ENCODE results near the gene PRAMEF8. TPM values are rescaled to one million over a fixed set of nuclear protein-coding genes. Genes with fewer than 3 reads are reported as not detected.
"Not testable (repeated sequence)": the region's sequence is repeated elsewhere in the genome, so short reads cannot be mapped to it uniquely, and the experiment has no call there.

The PRAMEF8 gene
- polyA plus RNA-seq (2012; ENCODE audit: missing spikeins): not detected

DNA sequence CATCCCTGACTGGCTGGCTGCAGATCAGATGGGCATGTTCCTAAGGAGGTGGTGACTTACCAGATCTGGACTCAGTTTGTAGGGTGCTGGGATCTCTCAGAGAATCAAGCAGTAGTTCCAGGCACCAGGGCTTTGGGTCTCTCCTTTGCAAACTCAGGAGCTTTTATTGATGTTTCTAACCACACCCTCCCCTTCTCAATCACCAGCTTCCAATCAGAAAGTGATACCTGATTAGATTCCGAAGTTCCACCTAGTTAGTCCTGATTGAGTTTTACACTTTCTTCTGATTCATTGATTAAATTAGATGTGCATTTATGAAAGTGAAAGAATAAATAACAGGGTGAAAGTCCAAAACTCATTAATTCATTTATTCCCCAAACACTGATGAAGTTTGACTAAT lies at the start of gene PRAMEF8:
Gene PRAMEF8, minus strand, starts transcription at position 101 of the 400 bp plus-strand sequence. CDS start 1,046 bp downstream, outside the sequence.
- DNase-seq (ENCODE audit: insufficient read length); FAIRE-seq: not testable (repeated sequence)

- not testable (repeated sequence) for FAIRE-seq; DNase-seq (ENCODE audit: insufficient read length)
Measured at GRCh38 chr1:13315281-13315680, 30.3 kb upstream of the PRAMEF8 start, which contains the start of gene PRAMEF15. Gene PRAMEF15, plus strand, starts transcription at chr1:13315581. Its CDS starts 2,827 bp downstream, at chr1:13318408.

DNA sequence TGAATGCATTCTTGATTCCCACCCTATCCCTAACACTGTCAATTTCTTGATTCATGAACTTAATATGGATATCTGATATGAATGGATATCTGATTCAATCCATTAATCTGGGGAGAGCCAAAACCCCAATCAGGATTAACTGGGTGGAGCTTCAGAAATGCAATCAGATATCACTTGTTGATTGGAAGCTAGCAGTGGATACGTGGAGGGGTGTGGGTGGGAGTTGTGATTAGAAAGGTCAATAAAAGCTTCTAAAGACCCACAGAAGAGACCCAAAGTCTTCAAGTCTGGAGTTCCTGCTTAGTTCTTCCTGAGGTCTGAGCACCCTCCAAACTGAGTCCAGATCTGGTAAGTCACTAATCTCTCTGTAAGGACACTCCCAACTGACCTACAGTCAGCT lies 18.3 kb upstream of the PRAMEF8 start, which contains the start of gene PRAMEF33:
Gene PRAMEF33, plus strand, starts transcription at position 301 of the 400 bp plus-strand sequence. CDS start 2,416 bp downstream, outside the sequence.
- not testable (repeated sequence) for FAIRE-seq; DNase-seq (ENCODE audit: insufficient read length)

DNA sequence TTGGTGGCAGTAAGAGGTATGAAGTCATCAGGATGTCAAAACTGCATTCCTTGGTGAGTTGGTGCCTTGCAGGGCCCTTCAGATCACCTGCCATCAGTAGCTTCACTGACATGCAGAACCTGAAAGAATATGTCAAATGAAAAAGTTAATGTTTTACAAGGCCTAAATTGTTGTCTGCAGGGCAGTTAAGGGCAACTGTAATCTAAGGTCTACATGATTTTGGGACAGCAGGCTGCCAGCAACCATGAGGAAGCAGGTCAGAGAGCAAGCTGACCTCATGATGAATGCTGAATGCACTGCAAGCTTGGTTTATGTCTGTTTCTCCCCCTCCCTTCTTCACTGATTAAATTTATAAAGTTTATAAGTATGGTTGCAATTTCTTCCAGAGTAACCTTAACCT lies 17.3 kb upstream of the PRAMEF8 start:
- DNase-seq (ENCODE audit: insufficient read length); FAIRE-seq: not testable (repeated sequence)

DNA sequence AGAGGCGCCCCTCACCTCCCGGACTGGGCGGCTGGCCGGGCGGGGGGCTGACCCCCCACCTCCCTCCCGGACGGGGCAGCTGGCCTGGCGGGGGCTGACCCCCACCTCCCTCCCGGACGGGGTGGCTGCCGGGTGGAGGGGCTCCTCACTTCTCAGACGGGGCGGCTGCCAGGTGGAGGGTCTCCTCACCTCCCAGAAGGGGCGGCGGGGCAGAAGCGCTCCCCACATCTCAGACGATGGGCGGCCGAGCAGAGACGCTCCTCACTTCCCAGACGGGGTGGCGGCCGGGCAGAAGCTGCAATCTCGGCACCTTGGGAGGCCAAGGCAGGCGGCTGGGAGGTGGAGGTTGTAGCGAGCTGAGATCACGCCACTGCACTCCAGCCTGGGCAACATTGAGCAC lies 13.8 kb upstream of the PRAMEF8 start:
- DNase-seq (ENCODE audit: insufficient read length); FAIRE-seq: not testable (repeated sequence)

DNA sequence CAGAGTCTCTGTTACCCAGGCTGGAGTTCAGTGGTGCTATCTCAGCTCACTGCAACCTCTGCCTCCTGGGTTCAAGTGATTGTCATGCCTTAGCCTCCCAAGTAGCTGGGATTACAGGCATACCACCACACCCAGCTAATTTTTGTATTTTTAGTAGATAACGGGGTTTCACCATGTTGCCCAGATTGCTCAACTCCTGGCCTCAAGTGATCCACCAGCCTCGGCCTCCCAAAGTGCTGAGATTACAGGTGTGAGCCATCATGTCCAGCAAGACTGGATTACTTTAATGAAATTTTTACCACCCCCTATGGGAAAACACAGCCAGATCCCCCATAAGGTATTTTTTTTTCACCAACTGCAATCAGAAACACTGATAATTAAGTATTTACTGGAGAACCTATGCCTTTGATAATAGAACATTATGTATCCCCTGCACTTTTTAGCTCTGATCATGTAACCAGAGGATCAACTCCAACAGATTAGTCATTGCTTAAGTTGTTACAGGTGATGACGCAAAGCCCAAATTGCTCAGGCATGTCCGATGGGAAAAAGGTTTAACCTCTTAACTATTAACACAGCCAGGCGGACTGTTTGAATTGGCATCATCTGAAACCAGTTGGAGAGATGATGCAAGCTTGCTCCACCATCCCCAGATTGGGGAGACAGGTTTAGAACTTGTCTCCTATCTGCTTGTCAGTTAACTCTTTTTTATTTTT lies 12.4 kb upstream of the PRAMEF8 start:
- DNase-seq (ENCODE audit: insufficient read length); FAIRE-seq: not testable (repeated sequence)

DNA sequence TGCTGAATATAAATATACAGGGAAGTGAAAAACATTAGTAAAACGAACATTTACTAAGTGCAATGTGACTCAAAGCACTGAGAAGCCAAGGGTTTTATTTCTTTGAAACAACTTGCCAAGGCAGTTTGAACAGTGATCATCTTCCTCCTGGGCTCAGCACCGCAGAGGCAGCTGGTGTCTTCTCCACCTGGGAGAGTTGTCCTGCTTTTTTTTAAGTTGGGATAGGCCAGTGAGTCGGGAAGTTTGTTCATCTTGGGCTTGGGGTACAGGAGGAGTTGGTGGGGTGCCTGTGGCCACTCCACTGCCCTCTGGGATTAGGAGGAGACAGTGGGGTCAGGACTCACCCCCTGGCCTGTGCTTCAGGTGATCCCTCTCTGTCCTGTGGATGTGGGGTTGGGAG lies 4.1 kb upstream of the PRAMEF8 start:
- not testable (repeated sequence) for FAIRE-seq; DNase-seq (ENCODE audit: insufficient read length)

- not testable (repeated sequence) for DNase-seq (ENCODE audit: insufficient read length); FAIRE-seq
Measured at GRCh38 chr1:13279617-13280016, 5.3 kb downstream of the PRAMEF8 start.

DNA sequence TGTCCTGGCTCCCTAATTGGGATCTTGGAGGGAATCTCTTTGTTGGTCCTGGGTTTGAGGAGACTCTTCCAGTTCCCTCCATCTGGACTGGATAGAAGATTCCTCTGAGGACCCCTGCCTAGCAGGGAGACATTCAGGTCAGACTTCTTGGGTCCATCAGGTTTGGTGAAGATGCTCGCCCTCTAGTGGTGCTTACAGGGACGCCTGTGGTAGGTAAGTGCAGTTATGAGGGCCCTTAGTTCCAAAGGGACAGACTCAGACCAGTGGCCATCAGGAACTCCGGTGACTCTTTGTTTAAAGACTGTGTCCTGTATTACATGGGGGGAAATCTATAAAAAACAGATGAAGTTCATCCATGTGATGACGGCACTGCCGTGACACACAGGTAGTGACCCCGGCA lies 7.9 kb downstream of the PRAMEF8 start:
- FAIRE-seq; DNase-seq (ENCODE audit: insufficient read length): not testable (repeated sequence)

DNA sequence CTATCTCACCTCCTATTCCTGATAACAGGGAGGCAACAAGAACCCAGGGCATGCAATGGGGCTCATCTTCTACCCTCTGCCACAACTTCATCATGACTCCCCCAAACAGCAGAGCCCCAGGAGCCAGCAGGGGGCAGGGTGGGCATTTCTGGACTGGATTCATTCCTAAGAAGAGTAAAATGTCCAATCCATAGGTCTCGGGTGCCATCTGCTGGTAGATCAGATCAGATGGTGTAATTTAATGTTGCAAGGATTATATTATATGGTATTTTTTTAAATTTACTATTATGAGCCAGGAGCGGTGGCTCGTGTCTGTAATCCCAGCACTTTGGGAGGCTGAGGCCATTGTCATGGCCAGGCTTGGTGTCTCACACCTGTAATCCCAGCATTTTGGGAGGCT lies 19.8 kb downstream of the PRAMEF8 start:
- FAIRE-seq; DNase-seq (ENCODE audit: insufficient read length): not testable (repeated sequence)

GRCh38 chr1:13253898-13254297 lies 31.0 kb downstream of the PRAMEF8 start, which contains the start of gene PRAMEF5:
Gene PRAMEF5, plus strand, starts transcription at chr1:13254198. Its CDS starts 5,071 bp downstream, at chr1:13259269.
- DNase-seq (ENCODE audit: insufficient read length); FAIRE-seq: not testable (repeated sequence)

DNA sequence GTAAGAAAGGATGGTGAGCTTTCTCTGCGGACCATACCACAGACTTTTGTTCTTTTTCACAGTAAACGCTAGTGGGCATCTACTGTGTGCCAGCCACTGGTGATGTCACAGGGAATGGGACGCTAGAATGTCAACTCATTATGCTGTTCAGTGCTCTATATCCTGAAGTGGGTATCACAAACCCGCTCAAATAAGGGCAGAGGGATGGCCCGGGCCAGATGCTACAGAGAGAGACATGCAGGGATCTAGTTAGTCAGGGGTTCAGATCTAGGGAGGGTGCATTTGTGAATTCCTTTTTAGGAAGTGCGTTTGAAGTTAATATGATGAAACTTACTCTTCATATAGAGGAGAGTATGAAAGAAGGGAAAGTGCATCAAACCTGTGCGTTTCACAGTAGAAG lies 37.8 kb downstream of the PRAMEF8 start:
- not testable (repeated sequence) for FAIRE-seq; DNase-seq (ENCODE audit: insufficient read length)

DNA sequence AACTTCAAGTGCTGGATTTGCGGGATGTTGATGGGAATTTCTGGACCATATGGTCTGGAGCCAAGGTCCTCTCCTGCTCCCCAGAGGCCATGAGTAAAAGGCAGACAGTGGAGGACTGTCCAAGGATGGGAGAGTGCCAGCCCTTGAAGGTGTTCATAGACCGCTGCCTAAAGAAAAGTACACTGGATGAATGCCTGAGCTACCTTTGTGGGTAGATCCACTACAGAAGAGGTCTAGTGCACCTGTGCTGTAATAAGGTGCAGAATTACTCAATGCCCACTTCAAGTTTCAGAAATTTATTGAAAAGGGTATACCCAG lies 38.4 kb downstream of the PRAMEF8 start:
- FAIRE-seq; DNase-seq (ENCODE audit: insufficient read length): not testable (repeated sequence)

GRCh38 chr1:13245841-13246553 lies 38.9 kb downstream of the PRAMEF8 start:
- not testable (repeated sequence) for FAIRE-seq; DNase-seq (ENCODE audit: insufficient read length)

- DNase-seq (ENCODE audit: insufficient read length); FAIRE-seq: not testable (repeated sequence)
Measured at GRCh38 chr1:13243536-13244263, 41.2 kb downstream of the PRAMEF8 start.

GRCh38 chr1:13239633-13240032 lies 45.3 kb downstream of the PRAMEF8 start:
- FAIRE-seq: not testable (repeated sequence)

DNA sequence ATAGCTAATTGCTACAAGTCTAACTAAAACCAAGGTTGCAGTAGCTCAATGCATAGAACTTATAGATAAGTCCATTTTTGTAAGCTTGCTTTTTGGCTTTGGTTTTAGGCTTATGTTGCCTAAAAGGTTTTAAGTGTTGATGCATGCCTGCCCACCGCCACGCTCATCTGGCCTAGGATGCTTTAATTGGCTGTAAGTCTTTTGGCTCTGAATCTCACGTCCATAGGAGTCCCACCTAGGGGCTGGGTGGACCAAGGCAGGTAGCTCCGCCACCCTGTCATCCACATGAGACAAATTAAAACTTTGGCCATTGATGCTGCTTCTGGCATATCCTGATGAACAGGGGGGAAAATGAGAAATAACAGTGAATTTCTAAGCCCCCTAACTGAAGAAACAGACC lies 47.4 kb downstream of the PRAMEF8 start:
- FAIRE-seq; DNase-seq (ENCODE audit: insufficient read length): not testable (repeated sequence)

More at GRCh38 chr1:13239633-13240032, 45.3 kb downstream of the PRAMEF8 start:
- DNase-seq (ENCODE audit: insufficient read length): not testable (repeated sequence)

- FAIRE-seq; DNase-seq (ENCODE audit: insufficient read length): not testable (repeated sequence)
Measured at GRCh38 chr1:13234057-13234456, 50.9 kb downstream of the PRAMEF8 start.

DNA sequence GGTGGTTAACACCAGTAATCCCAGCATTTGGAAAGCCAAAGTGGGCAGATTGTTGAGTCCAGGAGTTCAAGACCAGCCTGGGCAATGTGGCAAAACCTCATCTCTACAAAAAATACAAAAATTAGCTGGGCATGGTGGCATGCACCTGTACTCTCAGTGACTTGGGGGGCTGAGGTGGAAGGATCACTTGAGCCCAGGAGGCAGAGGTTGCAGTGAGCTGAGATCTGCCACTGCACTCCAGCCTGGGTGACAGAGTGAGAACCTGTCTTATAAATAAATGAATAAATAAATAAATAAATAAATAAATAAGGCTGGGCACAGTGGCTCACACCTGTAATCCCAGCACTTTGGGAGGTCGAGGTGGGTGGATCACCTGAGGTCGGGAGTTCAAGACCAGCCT lies 52.9 kb downstream of the PRAMEF8 start:
- FAIRE-seq; DNase-seq (ENCODE audit: insufficient read length): not testable (repeated sequence)
